ENCODE measurements around the gene PLEKHA7. TPM values are rescaled to one million over a fixed set of nuclear protein-coding genes. Genes with fewer than 3 reads are reported as not detected.

Gene PLEKHA7
- total and polyA plus RNA-seq, 2 of the 13 experiments (the other 11 are each of a cell fraction or from before 2014, with no cell fraction given), result 17.5 to 18.7 TPM

GRCh38 chr11:16834384-16834783 lies 179.8 kb downstream of the PLEKHA7 start (continued):
- TF ChIP-seq ZFYVE20 (CRISPR knock-in tag; IDR thresholded peaks at IDR 0.05; ENCODE audit: borderline replicate concordance, low read depth) (no peak), KAT2B (IDR thresholded peaks at IDR 0.05; ENCODE audit: borderline replicate concordance, low read depth, low read length) (no peak), TEAD3 (CRISPR knock-in tag; optimal IDR thresholded peaks at IDR 0.05; ENCODE audit: borderline replicate concordance) (no peak), FOXK1 (CRISPR knock-in tag; IDR thresholded peaks at IDR 0.05; ENCODE audit: borderline replicate concordance, low read depth) (no peak), MXD1 (CRISPR knock-in tag; IDR thresholded peaks at IDR 0.05) (no peak)

- Histone ChIP-seq H3K9ac (ENCODE audit: insufficient read depth, low read depth, low read length) (no peak overlapping the region), H3K4me1 (ENCODE audit: insufficient read depth, low read length) (no peaks in the 10 kb centered on the region), H3K36me3 (replicated peaks in 1 of 2; ENCODE audit: control insufficient read depth in 1 of 2, insufficient read depth in 2 of 2, low read length in 2 of 2) (peaks cover 12 to 62% of the 10 kb centered on the region in 2 experiments), H3K9me3 (ENCODE audit: low read length) (no peaks in the 10 kb centered on the region), H3K27me3 (ENCODE audit: control insufficient read depth in 1 of 2, insufficient read depth in 2 of 2, low read length in 2 of 2) (no peaks in the 10 kb centered on the region), H4K20me1 (ENCODE audit: insufficient read depth, low read length) (no peaks in the 10 kb centered on the region), H3K79me2 (ENCODE audit: insufficient read depth, low read length) (no peaks in the 10 kb centered on the region), H3K27ac (ENCODE audit: extremely low read length, insufficient read depth, low read length) (no peak overlapping the region), H3K4me3 (replicated peaks in 1 of 3; ENCODE audit: insufficient read depth in 1 of 3, low read depth in 2 of 3, low read length in 3 of 3) (no peak overlapping the region), H3K4me2 (ENCODE audit: low read depth, low read length) (no peak overlapping the region), H2AFZ (ENCODE audit: low read length) (no peak overlapping the region)
- DNase-seq (ENCODE audit: low spot score), result no peak
- in situ Hi-C loops (cut with HindIII; ENCODE audit: extremely low pct_ligation_motif_present, low pct_unique_long_range_greater_than_20kb) (no loop called here), intact Hi-C loops (cut with micrococcal nuclease; ENCODE audit: unreplicated experiment) (no loop called here)
- FAIRE-seq, result no peak
- ChIA-PET CTCF (ENCODE audit: low intra/inter-chr PET ratio, low total read pairs) (no interaction called here), POLR2A (no interaction called here)
- 95% methylated on average over 2 of the region's 2 CpGs for WGBS (ENCODE audit: low lambda C conversion rate)
- BruUV-seq (replicated peaks), result no TSS peak
- no peak for TF ChIP-seq ZNF710 (CRISPR knock-in tag; IDR thresholded peaks at IDR 0.05; ENCODE audit: borderline replicate concordance)
- no peak for TF ChIP-seq ZNF652 (CRISPR knock-in tag; IDR thresholded peaks at IDR 0.05; ENCODE audit: borderline replicate concordance, low read depth)
- TF ChIP-seq MXD1 (CRISPR knock-in tag; IDR thresholded peaks at IDR 0.05), result no peak
- no peak for TF ChIP-seq CBX5 (CRISPR knock-in tag; IDR thresholded peaks at IDR 0.05; ENCODE audit: borderline replicate concordance)
- TF ChIP-seq, protein P1, sequence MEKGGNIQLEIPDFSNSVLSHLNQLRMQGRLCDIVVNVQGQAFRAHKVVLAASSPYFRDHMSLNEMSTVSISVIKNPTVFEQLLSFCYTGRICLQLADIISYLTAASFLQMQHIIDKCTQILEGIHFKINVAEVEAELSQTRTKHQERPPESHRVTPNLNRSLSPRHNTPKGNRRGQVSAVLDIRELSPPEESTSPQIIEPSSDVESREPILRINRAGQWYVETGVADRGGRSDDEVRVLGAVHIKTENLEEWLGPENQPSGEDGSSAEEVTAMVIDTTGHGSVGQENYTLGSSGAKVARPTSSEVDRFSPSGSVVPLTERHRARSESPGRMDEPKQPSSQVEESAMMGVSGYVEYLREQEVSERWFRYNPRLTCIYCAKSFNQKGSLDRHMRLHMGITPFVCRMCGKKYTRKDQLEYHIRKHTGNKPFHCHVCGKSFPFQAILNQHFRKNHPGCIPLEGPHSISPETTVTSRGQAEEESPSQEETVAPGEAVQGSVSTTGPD (CRISPR knock-in tag; IDR thresholded peaks at IDR 0.05), result no peak
- TF ChIP-seq AGO1 (IDR thresholded peaks at IDR 0.05; ENCODE audit: low read depth, low read length, poor library complexity, severe bottlenecking), result no peak
- no peak for TF ChIP-seq ZNF747 (CRISPR knock-in tag; IDR thresholded peaks at IDR 0.05; ENCODE audit: borderline replicate concordance)
- no peak for TF ChIP-seq DNMT1 (CRISPR knock-in tag; IDR thresholded peaks at IDR 0.05)
- TF ChIP-seq ELF1 (CRISPR knock-in tag; IDR thresholded peaks at IDR 0.05), result no peak
- TF ChIP-seq ZNF44 (CRISPR knock-in tag; IDR thresholded peaks at IDR 0.05), result no peak
- no peak for TF ChIP-seq EEA1 (CRISPR knock-in tag; IDR thresholded peaks at IDR 0.05; ENCODE audit: borderline replicate concordance)
- no peak for TF ChIP-seq MED13 (CRISPR knock-in tag; IDR thresholded peaks at IDR 0.05)
- TF ChIP-seq CBX2 (IDR thresholded peaks at IDR 0.05; ENCODE audit: low read depth, low read length), result no peak
- no peak for TF ChIP-seq CBX2 (CRISPR knock-in tag; IDR thresholded peaks at IDR 0.05; ENCODE audit: low read depth)
- no peak for TF ChIP-seq ZNF430 (CRISPR knock-in tag; IDR thresholded peaks at IDR 0.05)
- no peak for ATAC-seq
These were observed 181.2 kb downstream of the PLEKHA7 start for GRCh38 chr11:16833026-16833425.
